Peyer's patch (tissue), 4 donors: Measurements from ENCODE around the gene RSPO1. TPM values are rescaled to one million over a fixed set of nuclear protein-coding genes. Genes with fewer than 3 reads are reported as not detected.

Experiments
- DNase-seq, 3 donors: peaks; one replicate each; pipeline ENCODE4 v3.0.0-alpha.2; 2017 to 2019
- H3K27ac ChIP-seq, 4 donors: fragments of 200-600 bp; sonication (generic); one replicate each; pipeline ENCODE4 v1.5.1; 2016 to 2019
- H3K27me3 ChIP-seq, 2 donors: fragments of 200-600 bp; sonication (generic); one replicate each; pipeline ENCODE4 v1.5.1; 2019
- H3K36me3 ChIP-seq, 3 donors: fragments of 200-600 bp; sonication (generic); one replicate each; pipeline ENCODE4 v1.5.1; 2016 to 2019
- H3K4me1 ChIP-seq, 4 donors: fragments of 200-600 bp; sonication (generic); one replicate each; pipeline ENCODE4 v1.5.1; 2016 to 2019
- H3K4me3 ChIP-seq, 4 donors: fragments of 200-600 bp; sonication (generic); 1 replicate in 3 of 4; 2 replicates in 1 of 4; pipeline ENCODE4 v1.5.1; 2016 to 2019; ENCODE audit warnings: mild to moderate bottlenecking in 1 of 4
- H3K9me3 ChIP-seq, 4 donors: fragments of 200-600 bp; sonication (generic); one replicate each; pipeline ENCODE4 v1.5.1; 2016 to 2019; ENCODE audit warnings: mild to moderate bottlenecking in 1 of 4
- CTCF ChIP-seq, 6 experiments: fragments of 450-650 bp in 4 of 6; fragments of 200-600 bp in 2 of 6; sonication (generic) in 1 of 6; IDR thresholded peaks; one replicate each; pipeline ENCODE4 v1.5.1; 2017 to 2019; ENCODE audit warnings: antibody characterized with exemption in 6 of 6, mild to moderate bottlenecking in 3 of 6, moderate library complexity in 1 of 6
- POLR2A ChIP-seq, 2 donors: fragments of 450-650 bp; IDR thresholded peaks; one replicate each; pipeline ENCODE4 v1.5.1; 2017; ENCODE audit warnings: antibody characterized with exemption in 2 of 2, mild to moderate bottlenecking in 2 of 2, moderate library complexity in 2 of 2
- total RNA-seq, 4 donors: library from RNA; depleted of rRNA; stranded (reverse); fragments of >200 nt; gene quantifications; one replicate each; pipeline ENCODE4 v1.1.0, GENCODE V29; 2016

RSPO1 gene
- total RNA-seq, 4 donors from 2014 or later, result 0.35 to 2.5 (median 1.4) TPM

DNA sequence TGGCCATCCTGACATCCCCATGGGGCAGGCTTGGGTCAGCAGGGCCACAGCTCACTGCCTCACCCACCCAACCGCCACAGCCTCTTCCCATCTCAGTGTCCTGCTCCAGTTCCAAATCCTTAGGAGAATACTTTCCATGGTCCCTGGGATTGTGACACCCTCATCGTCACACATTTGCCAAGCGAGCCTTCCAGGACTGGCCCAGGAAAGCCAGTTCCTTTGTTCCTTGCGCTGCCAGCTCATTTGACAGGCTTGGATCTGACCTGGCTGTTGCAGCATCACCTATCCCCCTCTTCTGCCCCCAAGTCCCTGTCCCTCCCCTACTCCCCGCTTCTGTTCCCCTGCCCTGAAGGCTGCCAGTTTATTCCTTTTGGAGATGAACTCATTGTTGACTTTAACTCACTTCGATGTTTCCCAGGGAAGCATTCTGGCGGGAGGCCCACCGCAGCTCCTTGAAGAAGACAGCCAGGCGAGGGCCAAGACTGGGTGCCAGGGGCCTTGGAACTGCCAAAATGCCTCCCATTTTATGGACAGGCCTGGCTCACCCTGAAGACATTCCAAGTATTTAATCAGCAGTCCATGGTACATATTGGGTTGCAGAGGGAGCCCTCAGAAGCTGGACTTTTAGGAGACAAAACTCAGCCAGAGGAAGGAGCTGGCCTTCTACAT is 28.8 kb downstream of the RSPO1 start:
- Histone ChIP-seq H3K27me3 (no peaks in the 10 kb centered on the region), H3K4me3 (no peak overlapping the region), H3K36me3 (no peaks in the 10 kb centered on the region), H3K27ac (peak overlapping the region in 2 of 4 donors; percentile 16 to 25), H3K9me3 (no peaks in the 10 kb centered on the region), H3K4me1 (no peaks in the 10 kb centered on the region)
- no peak for DNase-seq
- no peak for TF ChIP-seq POLR2A (IDR thresholded peaks at IDR 0.05)

- Histone ChIP-seq H3K27me3 (no peaks in the 10 kb centered on the region), H3K4me1 (no peaks in the 10 kb centered on the region), H3K36me3 (no peaks in the 10 kb centered on the region), H3K9me3 (no peaks in the 10 kb centered on the region), H3K4me3 (no peak overlapping the region), H3K27ac (no peak overlapping the region)
- no peak for DNase-seq
- TF ChIP-seq POLR2A (IDR thresholded peaks at IDR 0.05), result no peak
- no peak for TF ChIP-seq CTCF (IDR thresholded peaks at IDR 0.05)
Observed at GRCh38 chr1:37605061-37605650, 29.5 kb downstream of the RSPO1 start.

GRCh38 chr1:37602750-37603694 is 31.7 kb downstream of the RSPO1 start:
- H3K27me3 ChIP-seq, result no peaks in the 10 kb centered on the region
- DNase-seq, result peak in 1 of 3 donors; percentile 52
- TF ChIP-seq CTCF (IDR thresholded peaks at IDR 0.05) (peak; percentile 33 to 69 (median 58)), POLR2A (IDR thresholded peaks at IDR 0.05) (no peak)
- H3K4me1 ChIP-seq, result no peaks in the 10 kb centered on the region
- H3K36me3 ChIP-seq, result no peaks in the 10 kb centered on the region
- no peak overlapping the region for H3K27ac ChIP-seq
- H3K9me3 ChIP-seq, result no peaks in the 10 kb centered on the region
- H3K4me3 ChIP-seq, result no peak overlapping the region

- TF ChIP-seq POLR2A (IDR thresholded peaks at IDR 0.05), result no peak
- TF ChIP-seq CTCF (IDR thresholded peaks at IDR 0.05), result no peak
- Histone ChIP-seq H3K9me3 (no peaks in the 10 kb centered on the region), H3K4me3 (no peak overlapping the region), H3K27me3 (no peaks in the 10 kb centered on the region), H3K27ac (no peak overlapping the region), H3K4me1 (no peaks in the 10 kb centered on the region), H3K36me3 (no peaks in the 10 kb centered on the region)
- no peak for DNase-seq
Observed at GRCh38 chr1:37601441-37601840, 33.3 kb downstream of the RSPO1 start.

DNA sequence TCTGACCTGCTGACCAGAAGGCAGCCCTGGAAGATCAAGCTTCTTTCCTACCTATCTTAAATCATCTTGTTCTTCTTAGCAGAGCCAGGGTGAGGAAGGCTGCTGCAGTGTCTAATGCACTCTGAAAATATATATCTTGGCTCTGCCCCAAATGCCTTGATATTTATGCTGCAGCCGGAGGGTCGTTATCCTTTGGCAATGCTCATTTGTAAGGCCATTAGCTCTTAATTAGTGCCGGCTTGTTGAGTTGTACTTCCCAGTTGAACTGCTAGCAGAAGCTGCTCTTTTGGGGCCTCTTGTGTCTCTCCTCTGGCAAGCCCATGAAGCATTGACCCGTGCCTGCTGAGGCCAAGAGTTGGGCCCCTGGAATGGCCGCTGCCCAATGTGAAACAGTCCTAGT is 34.8 kb downstream of the RSPO1 start:
- Histone ChIP-seq H3K4me3 (no peak overlapping the region), H3K27ac (no peak overlapping the region), H3K4me1 (peaks cover 0 to under 1% (median 0%) of the 10 kb centered on the region in 4 donors), H3K9me3 (no peaks in the 10 kb centered on the region), H3K36me3 (no peaks in the 10 kb centered on the region), H3K27me3 (no peaks in the 10 kb centered on the region)
- no peak for DNase-seq
- TF ChIP-seq CTCF (IDR thresholded peaks at IDR 0.05) (no peak), POLR2A (IDR thresholded peaks at IDR 0.05) (no peak)
